ENCODE results near the gene MAPRE2.
A peak's percentile ranks its signal among the peaks of the same experiment; 100 is the strongest.
"Not testable (repeated sequence)": the region's sequence is repeated elsewhere in the genome, so short reads cannot be mapped to it uniquely, and the experiment has no call there.

MAPRE2 gene

DNA sequence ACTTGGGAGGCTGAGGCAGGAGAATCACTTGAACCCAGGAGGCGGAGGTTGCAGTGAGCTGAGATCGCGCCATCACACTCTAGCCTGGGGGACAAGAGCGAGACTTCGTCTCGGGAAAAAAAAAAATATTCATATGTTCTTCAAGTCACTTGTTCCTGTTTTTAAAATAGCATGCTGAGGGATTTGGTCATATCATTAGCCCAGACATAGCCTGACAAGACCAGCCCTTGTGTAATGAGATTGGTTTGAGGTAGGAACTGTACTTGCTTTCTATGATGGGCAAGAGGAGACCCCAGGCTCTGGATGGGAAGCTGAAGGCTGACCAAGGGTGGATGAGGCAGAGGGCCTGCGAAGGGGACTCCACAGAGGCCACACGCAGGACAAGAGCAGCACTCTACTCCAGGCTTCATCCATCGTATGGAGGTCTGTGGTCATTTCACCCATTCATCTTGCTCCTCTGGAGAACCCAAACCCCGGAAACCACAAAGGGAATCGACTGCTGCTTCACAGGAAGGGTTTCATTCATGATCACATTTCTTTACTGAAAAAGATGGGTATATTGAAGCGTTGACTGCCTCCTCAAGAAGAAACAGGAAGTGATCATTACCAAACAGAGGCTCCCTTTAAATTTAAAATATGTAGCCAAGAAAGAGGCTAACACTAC, 112.5 kb downstream of the MAPRE2 start:
- no peak for DNase-seq (ENCODE audit: low read depth, low spot score)

DNA sequence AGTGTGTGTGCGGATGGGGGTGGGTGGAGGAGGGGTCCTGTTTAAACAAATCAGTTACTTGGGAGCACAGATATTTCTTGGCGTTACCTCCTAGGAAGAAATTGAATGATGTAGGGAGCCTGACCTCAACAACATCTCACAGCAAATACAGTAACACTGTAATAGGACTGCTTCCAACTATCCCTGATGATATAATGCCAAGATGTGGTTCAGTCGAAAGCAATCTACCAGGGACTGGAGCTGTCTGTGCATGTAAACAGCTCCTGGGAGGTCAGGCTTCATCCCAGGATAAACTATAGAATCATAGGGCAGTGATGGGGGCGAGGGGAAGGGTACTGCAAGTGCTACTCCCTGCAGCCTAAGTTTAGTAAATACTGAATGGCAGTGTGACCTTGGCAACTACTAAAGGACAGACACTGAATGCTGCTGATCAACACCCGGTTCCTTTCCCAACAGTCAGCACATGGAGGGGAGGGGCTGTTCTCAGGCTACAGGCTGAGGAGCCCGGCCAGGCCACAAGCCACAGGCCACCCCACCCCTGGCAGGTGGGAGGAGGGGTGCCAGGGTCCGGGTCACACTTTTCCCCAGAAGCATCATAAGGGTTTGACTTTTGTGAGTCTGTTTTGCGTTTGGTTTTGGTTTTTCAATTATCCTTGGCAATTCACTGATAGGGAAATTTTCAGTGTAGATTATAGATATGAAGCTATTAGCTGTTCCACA, 114.3 kb downstream of the MAPRE2 start:
- no peak for DNase-seq (ENCODE audit: low read depth, low spot score)

DNA sequence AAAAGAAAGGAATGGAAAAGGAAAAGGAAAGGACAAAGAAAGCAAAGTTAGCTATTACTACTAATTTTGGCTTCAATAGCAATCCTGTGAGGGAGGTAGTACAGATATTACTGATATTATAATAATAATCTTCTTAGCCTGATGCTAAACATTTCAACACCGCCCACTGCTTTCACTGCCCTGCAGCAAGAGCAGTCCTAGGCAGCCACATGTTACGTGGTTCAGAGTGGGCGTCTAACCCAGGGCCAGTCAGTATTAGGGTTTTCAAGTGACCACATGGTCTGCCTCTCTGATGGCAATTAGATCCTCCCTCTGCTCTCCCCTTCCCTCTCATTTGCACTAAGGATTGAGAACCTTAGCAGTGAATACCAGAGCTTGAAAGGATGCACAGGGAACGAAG, 116.0 kb downstream of the MAPRE2 start:
- DNase-seq (ENCODE audit: low read depth, low spot score): no peak

DNA sequence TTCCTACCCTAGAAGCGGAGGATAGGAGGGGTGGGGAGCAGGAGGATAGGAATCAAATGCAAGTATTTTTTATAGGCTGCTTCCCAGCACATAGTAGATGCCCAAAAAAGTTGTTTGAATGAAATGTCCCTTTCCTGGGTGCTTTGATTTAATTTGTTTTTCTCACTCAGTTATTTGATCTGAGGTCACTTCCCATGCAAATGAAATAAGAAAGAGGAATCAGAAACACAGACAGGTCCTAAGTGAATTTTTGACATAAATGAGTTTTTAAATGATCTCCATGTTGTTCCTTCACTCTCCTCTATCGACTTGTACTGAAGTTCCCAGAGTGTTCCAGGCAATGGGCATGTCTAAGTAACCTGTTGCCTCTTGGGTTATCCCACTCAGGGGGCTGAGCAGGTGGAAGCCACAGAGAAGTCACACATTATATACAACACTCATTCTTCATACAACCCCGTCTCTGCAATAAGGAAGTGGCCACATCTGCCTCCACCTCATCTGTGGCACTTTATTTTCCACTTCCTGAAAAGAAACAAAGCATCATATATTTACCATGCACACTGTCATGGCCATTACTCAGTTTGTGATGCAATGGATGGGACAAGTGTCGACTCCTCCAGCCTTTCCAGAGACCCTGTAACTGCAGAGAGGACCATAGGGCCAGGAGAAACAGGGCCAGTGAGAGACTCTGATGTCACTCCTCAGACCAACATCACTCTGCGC, 117.7 kb downstream of the MAPRE2 start:
- no peak for DNase-seq (ENCODE audit: low read depth, low spot score)

DNA sequence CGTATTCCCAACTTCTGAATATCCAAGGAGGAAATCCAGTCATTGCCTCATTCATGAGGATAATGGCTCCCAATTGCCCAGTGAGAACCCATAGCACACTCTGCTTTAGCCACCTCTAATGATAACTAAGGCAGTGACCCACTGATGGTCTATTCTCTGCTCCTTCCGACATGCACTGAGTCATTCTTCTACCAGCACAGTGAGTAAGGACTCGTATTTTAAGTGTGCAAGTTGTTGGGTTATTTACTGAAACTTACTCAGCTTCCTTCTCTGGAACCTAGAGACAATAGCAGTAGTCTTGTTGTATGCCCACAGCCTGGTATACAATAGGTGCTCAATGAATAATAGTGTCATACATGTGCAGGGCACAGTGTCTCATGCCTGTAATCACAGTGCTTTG, 118.6 kb downstream of the MAPRE2 start:
- DNase-seq (ENCODE audit: low read depth, low spot score): no peak

DNA sequence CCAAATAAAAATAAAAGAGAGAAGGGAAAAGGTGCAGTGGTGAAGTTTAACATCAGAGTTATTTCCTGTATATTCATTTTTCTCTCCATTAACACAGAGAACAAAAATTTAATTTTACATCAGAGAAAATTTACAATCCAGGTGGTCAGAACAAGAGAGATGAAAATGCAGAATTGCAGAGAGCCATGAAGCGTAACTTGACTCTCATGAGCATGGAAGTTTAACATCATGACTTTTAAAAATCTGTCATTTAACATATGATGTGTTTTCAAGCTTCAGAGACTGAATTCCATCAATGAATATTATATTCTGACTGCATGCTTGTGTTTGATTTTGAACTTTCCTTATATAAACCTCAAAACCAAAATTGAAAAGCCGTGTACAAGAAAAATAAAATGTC, 120.3 kb downstream of the MAPRE2 start:
- no peak for DNase-seq (ENCODE audit: low read depth, low spot score)

DNA sequence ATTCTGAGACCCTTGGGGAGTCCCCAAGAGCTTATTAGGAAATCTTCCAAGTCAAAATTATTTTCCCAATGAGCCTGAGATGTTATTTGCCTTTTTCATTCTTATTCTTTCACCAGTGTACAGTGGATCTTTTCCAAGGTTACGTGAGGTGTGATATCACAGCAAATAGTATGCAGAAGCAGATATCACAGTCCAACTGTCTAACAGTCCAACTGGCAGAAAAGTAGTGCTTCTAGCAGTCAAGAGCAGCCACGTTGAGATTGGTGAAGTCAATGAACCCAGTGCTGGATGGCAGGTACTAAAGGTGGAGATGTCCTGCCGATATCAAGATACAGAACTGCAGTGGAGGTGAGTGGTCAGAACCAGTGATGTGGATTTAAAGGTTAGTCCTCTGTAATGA, 120.7 kb downstream of the MAPRE2 start:
- DNase-seq (ENCODE audit: low read depth, low spot score): no peak

DNA sequence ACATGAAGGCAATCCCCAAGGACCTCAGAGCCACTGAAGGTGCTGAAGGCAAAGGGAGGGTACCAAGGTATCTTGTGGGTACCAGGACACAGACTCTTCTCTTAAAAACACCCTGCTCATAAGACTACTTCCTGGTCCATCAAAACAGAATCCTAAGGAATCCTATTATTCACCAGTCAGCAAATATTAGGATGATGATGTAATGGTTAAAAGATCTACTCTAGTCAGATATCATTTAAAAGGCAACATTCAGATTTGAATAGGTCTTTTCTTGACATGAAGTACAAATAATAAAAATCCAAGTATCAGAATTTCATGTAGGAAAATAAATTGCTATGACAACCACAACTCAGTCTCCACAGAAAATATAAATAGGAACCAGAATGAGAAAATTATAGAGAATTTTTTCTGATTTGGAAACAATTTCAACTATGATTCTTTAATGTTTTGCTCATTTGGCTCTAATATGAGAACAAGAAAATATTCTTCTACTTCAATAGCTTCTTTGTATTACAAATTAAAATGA, 121.9 kb downstream of the MAPRE2 start:
- no peak for DNase-seq (ENCODE audit: low read depth, low spot score)

DNA sequence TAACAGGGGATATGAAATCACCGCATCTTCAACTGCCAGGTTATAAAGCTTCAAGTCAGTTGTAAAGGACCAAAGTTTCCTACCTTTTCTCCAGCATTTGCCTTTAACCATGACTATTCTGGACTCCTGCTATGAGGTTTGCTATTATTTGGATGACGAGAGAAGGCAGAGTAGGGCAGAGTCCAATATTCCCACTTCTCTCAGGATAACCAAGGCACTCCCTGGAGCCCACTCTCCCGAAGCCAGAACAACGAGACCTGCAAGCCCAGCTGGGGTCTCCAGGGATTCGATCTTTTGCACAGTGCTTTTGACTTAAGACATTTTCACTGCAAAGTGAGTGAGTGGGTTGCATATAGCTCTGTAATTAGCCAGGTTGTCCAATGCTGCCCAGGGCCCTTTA, 122.5 kb downstream of the MAPRE2 start:
- DNase-seq (ENCODE audit: low read depth, low spot score): no peak

DNA sequence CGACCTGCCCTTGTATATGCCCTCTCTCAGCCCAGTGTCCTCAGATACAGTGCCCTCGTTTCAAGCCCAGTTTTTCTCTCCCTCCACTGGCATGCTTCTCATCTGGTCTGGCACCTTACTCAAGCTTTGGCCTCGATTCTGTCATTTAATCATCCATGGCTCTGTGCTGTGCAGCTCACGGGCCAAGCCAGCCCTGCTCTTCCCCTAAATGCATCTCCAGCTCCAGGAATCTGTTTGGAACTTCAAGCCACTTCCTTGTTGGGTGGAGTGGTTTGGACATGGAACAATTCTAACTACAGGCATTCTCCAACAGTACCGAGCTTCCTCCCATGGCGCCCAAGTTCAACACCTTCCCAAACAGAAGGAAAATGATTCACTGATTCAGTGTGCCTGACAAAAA, 122.9 kb downstream of the MAPRE2 start:
- DNase-seq (ENCODE audit: low read depth, low spot score): no peak

DNA sequence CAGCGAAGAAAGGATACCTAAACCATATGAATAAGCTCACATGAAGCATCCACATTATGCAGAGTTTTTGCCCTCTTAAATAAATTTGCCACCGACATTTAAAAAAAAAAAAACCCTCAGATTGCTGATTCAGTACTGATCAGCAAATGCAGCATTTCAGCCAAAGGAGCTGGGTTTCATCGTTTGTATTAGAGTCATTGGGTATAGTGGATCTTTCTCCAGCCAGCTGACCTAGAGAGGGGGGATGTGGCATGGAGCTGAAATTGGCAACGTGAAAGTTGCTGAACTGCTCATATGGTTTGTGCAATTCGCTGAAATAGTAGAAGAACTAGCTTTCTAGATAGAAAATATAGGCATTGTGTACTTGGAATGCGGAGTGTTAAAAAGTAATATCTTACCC, 126.1 kb downstream of the MAPRE2 start:
- DNase-seq (ENCODE audit: low read depth, low spot score): no peak

DNA sequence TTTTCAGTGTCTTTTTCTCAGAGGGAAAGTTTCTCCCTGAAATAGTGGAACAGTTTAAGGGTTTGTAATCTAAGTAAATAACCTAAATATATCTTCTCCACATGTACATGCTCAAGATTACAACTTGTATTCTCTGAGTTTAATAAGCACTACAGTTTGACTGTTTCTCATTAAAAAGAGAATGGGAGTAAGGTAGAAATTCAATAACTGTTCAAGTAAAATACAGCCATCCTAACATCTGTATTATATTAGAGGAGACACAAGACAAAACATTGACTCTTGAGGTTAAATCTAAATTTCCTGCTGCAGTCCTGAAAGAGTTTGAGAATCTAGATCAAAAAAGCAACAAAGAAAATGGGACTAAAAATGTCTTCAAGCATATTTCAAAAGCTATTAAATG, 126.6 kb downstream of the MAPRE2 start:
- DNase-seq (ENCODE audit: low read depth, low spot score): no peak

DNA sequence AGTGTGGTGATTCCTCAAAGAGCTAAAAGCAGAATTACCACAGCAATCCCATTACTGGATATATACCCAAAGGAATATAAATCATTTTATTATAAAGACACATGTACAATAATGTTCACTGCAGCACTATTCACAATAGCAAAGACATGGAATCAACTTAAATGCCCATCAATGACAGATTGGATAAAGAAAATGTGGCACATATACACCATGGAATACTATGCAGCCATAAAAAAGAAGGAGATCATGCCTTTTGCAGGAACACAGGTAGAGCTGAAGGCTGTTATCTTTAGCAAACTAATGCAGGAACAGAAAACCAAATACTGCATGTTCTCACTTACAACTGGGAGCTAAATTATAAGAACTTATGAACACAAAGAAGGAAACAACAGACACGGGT, 129.1 kb downstream of the MAPRE2 start:
- DNase-seq (ENCODE audit: low read depth, low spot score): not testable (repeated sequence)

DNA sequence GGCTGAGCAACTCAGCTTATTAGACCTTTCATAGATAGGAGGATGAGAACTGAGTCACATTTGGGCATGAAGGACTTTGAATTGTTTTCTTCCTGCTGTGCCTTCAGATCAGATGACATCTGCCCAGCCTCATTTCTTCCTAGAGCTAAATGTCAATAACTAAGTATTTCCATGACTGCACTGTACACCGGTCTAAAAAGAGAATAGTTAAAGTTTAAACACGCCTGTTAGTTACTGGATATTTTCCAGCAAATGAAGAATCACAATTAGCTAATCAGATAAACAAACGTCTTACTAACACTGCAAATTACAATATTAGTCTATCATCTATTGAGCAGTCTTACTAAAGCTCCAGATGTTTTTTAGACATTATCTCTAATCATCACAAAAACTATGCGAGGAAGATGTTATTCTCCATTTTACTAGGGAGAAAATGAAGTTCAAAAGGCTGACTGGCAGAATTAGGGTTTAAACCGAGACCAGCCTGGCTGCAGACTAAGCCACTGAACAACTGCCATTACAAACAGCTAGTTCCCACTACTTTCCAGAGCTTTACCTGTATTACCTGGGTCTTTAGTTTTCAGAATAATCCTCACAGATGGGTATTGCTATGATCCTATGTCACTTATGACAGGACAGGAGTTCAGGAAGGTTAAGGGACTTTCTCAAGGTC, 130.2 kb downstream of the MAPRE2 start:
- peak; percentile 11 for DNase-seq (ENCODE audit: low read depth, low spot score)

DNA sequence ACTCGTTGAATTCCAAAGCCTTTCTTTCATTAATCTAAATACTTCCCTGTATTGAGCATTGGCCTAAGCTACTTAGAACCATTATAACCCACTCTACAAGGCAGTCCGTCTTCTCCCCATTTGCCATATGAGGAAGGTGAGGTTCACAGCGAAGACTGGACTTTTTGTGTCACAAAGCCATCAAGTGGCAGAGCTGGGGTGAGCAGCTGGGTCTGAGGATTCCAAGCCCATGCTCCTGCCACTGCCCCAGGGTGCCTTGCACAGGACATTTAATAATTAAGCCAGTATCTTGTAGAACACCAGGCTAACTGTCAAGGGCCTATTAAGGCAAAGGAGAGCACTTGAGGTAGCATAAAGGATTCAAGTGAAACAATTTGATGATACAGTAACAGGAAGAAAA, 130.8 kb downstream of the MAPRE2 start:
- no peak for DNase-seq (ENCODE audit: low read depth, low spot score)

DNA sequence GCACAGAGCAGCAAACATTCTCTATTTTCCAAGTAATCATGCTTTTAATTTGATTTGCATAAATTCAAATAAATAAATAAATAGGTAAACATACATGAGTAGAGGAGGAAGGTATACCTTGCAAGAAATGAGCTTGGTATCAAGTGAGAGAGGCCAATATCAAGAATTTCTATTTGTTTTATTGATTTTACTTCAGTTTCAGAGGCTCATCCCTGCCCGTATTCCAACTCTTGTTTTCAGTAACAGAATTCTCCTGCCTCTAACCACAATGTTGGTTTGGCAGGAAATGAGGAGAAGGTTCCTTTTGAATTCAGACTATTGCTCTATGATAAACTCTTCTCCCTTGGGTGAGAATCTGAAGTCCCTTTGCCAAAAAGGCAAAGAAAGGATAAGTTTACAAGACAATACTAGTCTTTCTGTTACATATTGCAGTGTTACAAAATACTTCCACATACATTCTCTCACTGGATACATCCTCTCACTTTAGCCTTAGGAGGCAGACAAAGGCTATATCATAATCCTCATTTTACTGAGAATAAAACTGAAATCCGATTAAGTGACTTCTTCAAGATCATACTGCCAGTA, 131.3 kb downstream of the MAPRE2 start:
- DNase-seq (ENCODE audit: low read depth, low spot score): no peak

DNA sequence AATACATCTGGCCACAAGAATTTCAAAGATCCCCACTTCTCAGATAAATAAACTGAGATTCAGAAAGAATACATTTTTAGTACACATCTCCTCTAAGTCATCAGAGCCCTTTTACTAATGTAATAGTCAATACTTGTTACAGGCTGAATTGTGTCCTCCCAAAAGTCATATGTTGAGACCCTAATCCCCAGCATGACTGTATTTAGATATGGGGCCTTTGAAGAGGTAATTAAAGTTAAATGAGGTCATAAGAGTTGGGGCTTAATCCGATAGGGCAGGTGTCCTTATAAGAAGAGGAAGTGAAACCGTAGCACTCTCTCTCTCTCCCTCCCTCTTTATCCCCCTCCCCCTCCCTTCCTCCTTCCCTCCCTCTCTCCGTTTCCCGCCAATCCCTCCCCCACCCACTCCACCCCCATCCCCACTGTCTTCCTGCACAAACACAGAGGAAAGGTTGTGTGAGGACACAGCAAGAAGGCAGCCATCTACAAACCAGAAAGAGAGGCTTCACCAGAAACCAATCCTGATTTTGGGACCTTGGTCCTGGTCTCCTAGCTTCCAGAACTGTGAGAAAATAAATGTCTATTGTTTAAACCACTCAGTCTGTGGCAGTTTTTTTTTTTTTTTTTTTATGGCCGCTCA, 133.0 kb downstream of the MAPRE2 start:
- no peak for DNase-seq (ENCODE audit: low read depth, low spot score)

DNA sequence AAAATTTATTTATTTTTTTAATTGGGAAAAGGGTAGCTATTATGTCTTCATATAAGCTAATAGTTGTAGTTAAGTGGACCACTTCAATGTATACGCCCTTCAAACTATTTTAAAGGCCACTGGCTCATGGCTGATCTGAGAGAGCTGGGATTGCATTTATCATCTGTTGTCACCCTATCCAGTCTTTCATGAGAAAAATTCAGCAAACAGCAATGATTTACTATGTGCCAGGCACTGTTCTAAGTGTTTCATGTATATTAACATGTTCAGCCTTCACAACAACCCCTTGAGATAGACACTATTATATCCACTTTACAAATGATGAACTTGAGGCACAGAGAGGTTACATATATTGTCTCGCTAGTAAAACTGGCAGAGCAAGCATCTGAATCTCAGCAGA, 133.5 kb downstream of the MAPRE2 start:
- no peak for DNase-seq (ENCODE audit: low read depth, low spot score)

DNA sequence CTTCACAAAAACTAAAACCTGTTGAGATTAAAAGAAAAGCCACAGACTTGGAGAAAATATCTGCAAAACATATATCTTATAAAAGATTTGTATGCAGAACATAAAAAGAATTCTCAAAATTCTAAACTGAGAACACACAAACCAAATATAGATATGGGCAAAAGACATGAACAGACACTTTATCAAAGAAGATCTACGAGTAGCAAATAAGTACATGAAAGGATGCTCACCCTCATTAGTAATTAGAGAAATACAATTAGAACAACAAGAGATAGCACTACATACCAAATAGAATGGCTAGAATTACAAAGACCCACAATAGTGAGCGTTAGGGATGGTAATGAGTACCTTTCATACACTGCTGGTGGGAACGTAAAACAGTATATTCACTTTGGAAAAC, 135.7 kb downstream of the MAPRE2 start:
- no peak for DNase-seq (ENCODE audit: low read depth, low spot score)

DNA sequence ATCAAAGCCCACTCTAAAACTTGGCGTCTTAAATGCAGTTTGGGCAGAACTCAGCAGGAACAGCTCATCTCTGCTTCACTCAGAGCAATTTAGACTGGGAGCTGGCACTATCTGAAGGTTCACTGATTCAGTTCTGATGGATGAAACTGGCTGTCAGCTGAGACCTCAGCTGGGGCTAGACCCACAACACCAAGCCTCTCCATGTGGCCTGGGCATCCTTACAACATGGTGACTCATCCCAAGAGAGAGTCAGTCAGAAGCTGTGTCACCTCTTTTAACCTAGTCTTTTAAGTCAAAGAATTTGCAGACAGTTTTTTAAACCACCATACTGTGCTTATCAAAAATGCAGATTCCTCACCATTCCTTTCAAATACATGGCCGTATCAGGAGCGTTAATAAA, 137.0 kb downstream of the MAPRE2 start:
- no peak for DNase-seq (ENCODE audit: low read depth, low spot score)

DNA sequence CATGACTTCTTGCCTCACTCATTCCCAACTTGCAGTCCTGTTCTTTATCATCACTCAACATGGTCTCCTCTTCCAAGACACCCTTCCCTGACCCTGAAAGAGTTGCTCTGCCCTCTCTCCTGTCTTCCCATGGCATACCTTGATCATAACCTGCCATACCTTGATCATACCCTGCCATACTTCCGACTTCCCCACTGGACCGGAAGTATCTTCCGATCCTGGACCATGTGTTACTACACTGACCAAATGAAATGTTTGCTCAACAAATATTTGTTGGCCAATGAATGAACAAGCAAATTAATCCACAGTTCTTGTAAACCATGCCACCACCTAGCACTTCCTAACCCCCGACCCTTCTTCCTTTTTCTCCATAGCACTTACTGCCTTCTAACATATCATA, 138.7 kb downstream of the MAPRE2 start:
- DNase-seq (ENCODE audit: low read depth, low spot score): no peak
